ENCODE data around the gene GLB1L2. TPM values are rescaled to one million over a fixed set of nuclear protein-coding genes. Genes with fewer than 3 reads are reported as not detected.

Gene GLB1L2
- total RNA-seq, 1 experiment from 2014 or later: 19.0 TPM

GRCh38 chr11:134373591-134374052 lies 41.8 kb downstream of the GLB1L2 start:
- peaks cover 4% of the 10 kb centered on the region for H3K36me3 Mint-ChIP-seq (ENCODE audit: insufficient read depth, unreplicated experiment)
- no peak overlapping the region for H3K4me3 Mint-ChIP-seq (ENCODE audit: low read depth, unreplicated experiment)
- no peaks in the 10 kb centered on the region for H3K4me1 Mint-ChIP-seq (ENCODE audit: low read depth, unreplicated experiment)
- CTCF ChIA-PET: no interaction called here
- H3K9me3 Mint-ChIP-seq (ENCODE audit: low read depth, unreplicated experiment): no peaks in the 10 kb centered on the region
- no peak for TF ChIP-seq CTCF (IDR thresholded peaks at IDR 0.05; ENCODE audit: unreplicated experiment)
- H3K27me3 Mint-ChIP-seq (ENCODE audit: unreplicated experiment): no peaks in the 10 kb centered on the region
- no peak for DNase-seq
- BruUV-seq (replicated peaks): no TSS peak
- intact Hi-C loops (cut with micrococcal nuclease; ENCODE audit: unreplicated experiment): no loop called here
- H3K27ac Mint-ChIP-seq (ENCODE audit: unreplicated experiment): no peak overlapping the region

GRCh38 chr11:134374171-134374570 lies 42.4 kb downstream of the GLB1L2 start:
- Mint-ChIP-seq H3K9me3 (ENCODE audit: low read depth, unreplicated experiment) (no peaks in the 10 kb centered on the region), H3K4me3 (ENCODE audit: low read depth, unreplicated experiment) (no peak overlapping the region), H3K36me3 (ENCODE audit: insufficient read depth, unreplicated experiment) (peaks cover 4% of the 10 kb centered on the region), H3K27me3 (ENCODE audit: unreplicated experiment) (no peaks in the 10 kb centered on the region), H3K4me1 (ENCODE audit: low read depth, unreplicated experiment) (no peaks in the 10 kb centered on the region), H3K27ac (ENCODE audit: unreplicated experiment) (no peak overlapping the region)
- TF ChIP-seq CTCF (IDR thresholded peaks at IDR 0.05; ENCODE audit: unreplicated experiment): no peak
- intact Hi-C loops (cut with micrococcal nuclease; ENCODE audit: unreplicated experiment): no loop called here
- no peak for DNase-seq
- CTCF ChIA-PET: no interaction called here
- BruUV-seq (replicated peaks): no TSS peak

GRCh38 chr11:134374891-134375550 lies 43.2 kb downstream of the GLB1L2 start:
- no peaks in the 10 kb centered on the region for H3K27me3 Mint-ChIP-seq (ENCODE audit: unreplicated experiment)
- H3K4me3 Mint-ChIP-seq (ENCODE audit: low read depth, unreplicated experiment): no peak overlapping the region
- CTCF ChIA-PET: no interaction called here
- no TSS peak for BruUV-seq (replicated peaks)
- H3K9me3 Mint-ChIP-seq (ENCODE audit: low read depth, unreplicated experiment): no peaks in the 10 kb centered on the region
- peaks cover 4% of the 10 kb centered on the region for H3K36me3 Mint-ChIP-seq (ENCODE audit: insufficient read depth, unreplicated experiment)
- no peak for TF ChIP-seq CTCF (IDR thresholded peaks at IDR 0.05; ENCODE audit: unreplicated experiment)
- intact Hi-C loops (cut with micrococcal nuclease; ENCODE audit: unreplicated experiment): no loop called here
- no peak overlapping the region for H3K27ac Mint-ChIP-seq (ENCODE audit: unreplicated experiment)
- H3K4me1 Mint-ChIP-seq (ENCODE audit: low read depth, unreplicated experiment): no peaks in the 10 kb centered on the region
- DNase-seq: no peak

DNA sequence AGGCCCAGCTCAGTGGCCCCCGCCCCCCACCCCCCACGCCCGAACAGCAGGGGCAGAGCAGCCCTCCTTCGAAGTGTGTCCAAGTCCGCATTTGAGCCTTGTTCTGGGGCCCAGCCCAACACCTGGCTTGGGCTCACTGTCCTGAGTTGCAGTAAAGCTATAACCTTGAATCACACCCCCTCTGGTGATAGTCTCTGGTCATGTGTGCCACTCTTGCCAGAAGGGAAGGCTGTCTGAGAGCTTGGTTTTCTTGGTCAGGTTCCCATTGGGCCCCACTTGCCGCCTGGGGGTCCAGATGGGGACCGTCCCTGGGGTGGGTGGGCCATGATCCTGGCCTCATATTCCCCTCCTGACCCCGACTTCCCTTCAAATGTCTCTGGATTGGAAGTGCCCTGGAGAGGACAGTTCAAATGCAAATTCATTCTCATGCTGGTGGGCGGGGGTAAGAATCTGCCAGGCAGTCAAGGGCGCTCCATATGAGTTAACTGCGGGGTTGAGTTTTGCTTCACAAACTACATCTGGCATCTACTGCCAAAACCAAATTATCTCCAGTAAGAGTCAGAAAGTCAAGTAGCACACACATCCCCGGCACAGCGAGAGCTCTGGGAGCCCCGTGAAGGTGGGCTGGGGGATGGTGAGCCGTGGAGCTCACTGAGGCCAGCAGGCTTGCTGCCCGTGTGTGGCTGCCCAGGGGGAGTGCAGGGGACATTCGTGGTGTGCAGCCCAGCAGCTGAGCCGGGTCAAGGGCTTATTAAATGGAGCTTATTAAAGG lies 44.5 kb downstream of the GLB1L2 start:
- Mint-ChIP-seq H3K27me3 (ENCODE audit: unreplicated experiment) (no peaks in the 10 kb centered on the region), H3K27ac (ENCODE audit: unreplicated experiment) (no peak overlapping the region), H3K4me3 (ENCODE audit: low read depth, unreplicated experiment) (no peak overlapping the region), H3K4me1 (ENCODE audit: low read depth, unreplicated experiment) (no peaks in the 10 kb centered on the region), H3K36me3 (ENCODE audit: insufficient read depth, unreplicated experiment) (peaks cover 4% of the 10 kb centered on the region), H3K9me3 (ENCODE audit: low read depth, unreplicated experiment) (no peaks in the 10 kb centered on the region)
- CTCF ChIA-PET: interaction anchor here (0.6 kb wide), 1 partner anchor 209 kb away, joined by 3 read pairs; no protein-coding TSS in a partner anchor
- no TSS peak for BruUV-seq (replicated peaks)
- TF ChIP-seq CTCF (IDR thresholded peaks at IDR 0.05; ENCODE audit: unreplicated experiment): no peak
- DNase-seq: no peak
- intact Hi-C loops (cut with micrococcal nuclease; ENCODE audit: unreplicated experiment): no loop called here

All from Calu3 (cell line).